ENCODE measurements around the gene CNIH3. TPM values are rescaled to one million over a fixed set of nuclear protein-coding genes. Genes with fewer than 3 reads are reported as not detected.

The CNIH3 gene
- total RNA-seq, 4 donors from 2014 or later = 0.68 to 1.1 TPM; not detected in 2

GRCh38 chr1:224720216-224720615 lies 104.1 kb downstream of the CNIH3 start:
- H3K27ac ChIP-seq = no peak overlapping the region
- TF ChIP-seq, protein P1, sequence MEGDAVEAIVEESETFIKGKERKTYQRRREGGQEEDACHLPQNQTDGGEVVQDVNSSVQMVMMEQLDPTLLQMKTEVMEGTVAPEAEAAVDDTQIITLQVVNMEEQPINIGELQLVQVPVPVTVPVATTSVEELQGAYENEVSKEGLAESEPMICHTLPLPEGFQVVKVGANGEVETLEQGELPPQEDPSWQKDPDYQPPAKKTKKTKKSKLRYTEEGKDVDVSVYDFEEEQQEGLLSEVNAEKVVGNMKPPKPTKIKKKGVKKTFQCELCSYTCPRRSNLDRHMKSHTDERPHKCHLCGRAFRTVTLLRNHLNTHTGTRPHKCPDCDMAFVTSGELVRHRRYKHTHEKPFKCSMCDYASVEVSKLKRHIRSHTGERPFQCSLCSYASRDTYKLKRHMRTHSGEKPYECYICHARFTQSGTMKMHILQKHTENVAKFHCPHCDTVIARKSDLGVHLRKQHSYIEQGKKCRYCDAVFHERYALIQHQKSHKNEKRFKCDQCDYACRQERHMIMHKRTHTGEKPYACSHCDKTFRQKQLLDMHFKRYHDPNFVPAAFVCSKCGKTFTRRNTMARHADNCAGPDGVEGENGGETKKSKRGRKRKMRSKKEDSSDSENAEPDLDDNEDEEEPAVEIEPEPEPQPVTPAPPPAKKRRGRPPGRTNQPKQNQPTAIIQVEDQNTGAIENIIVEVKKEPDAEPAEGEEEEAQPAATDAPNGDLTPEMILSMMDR (IDR thresholded peaks at IDR 0.05) = no peak
- TF ChIP-seq EP300 (IDR thresholded peaks at IDR 0.05; ENCODE audit: low read depth) = no peak
- no peak for TF ChIP-seq POLR2AphosphoS5 (IDR thresholded peaks at IDR 0.05)
- TF ChIP-seq POLR2A (IDR thresholded peaks at IDR 0.05) = no peak
- no peak overlapping the region for H3K4me3 ChIP-seq
- in situ Hi-C loops (cut with MboI; ENCODE audit: low pct_ligation_motif_present in 1 of 4, low pct_unique_long_range_greater_than_20kb in 1 of 4, low sequenced_read_pairs in 3 of 4) = loop anchor here in 1 of 4 donors (25.0 kb wide), 1 partner anchor 92 kb away; no protein-coding TSS in a partner anchor
- H3K36me3 ChIP-seq = no peaks in the 10 kb centered on the region
- no peak for DNase-seq
- intact Hi-C loops (cut with DNase I; ENCODE audit: low total_unique reads) = no loop called here
- no peaks in the 10 kb centered on the region for H3K27me3 ChIP-seq
- WGBS, 2 donors (ENCODE audit: low coverage in 1 of 2) = 63 to 70% methylated on average over 2 to 5 of the region's 5 CpGs
- no peaks in the 10 kb centered on the region for H3K4me1 ChIP-seq
- H3K9me3 ChIP-seq = no peaks in the 10 kb centered on the region

- TF ChIP-seq POLR2AphosphoS5 (IDR thresholded peaks at IDR 0.05) (no peak), EP300 (IDR thresholded peaks at IDR 0.05; ENCODE audit: low read depth) (no peak), POLR2A (IDR thresholded peaks at IDR 0.05) (no peak)
- TF ChIP-seq, protein P1 (IDR thresholded peaks at IDR 0.05) = no peak
- Histone ChIP-seq H3K4me1 (no peaks in the 10 kb centered on the region), H3K9me3 (no peaks in the 10 kb centered on the region), H3K27ac (no peak overlapping the region), H3K4me3 (no peak overlapping the region), H3K36me3 (no peaks in the 10 kb centered on the region), H3K27me3 (no peaks in the 10 kb centered on the region)
- 81 to 88% methylated on average over 3 to 7 of the region's 7 CpGs for WGBS, 2 donors (ENCODE audit: low coverage in 1 of 2)
- in situ Hi-C loops (cut with MboI; ENCODE audit: low pct_ligation_motif_present in 1 of 4, low pct_unique_long_range_greater_than_20kb in 1 of 4, low sequenced_read_pairs in 3 of 4) = loop anchor here in 1 of 4 donors (25.0 kb wide), 1 partner anchor 91 kb away; no protein-coding TSS in a partner anchor
- DNase-seq = no peak
- intact Hi-C loops (cut with DNase I; ENCODE audit: low total_unique reads) = no loop called here
These were observed 104.9 kb downstream of the CNIH3 start for GRCh38 chr1:224721000-224721399.

GRCh38 chr1:224722838-224723237 lies 106.7 kb downstream of the CNIH3 start:
- WGBS, 2 donors (ENCODE audit: low coverage in 1 of 2) = 64% methylated on average over 8 of the region's 8 CpGs; no CpG with 5 or more reads in 1 of the 2 donors
- in situ Hi-C loops (cut with MboI; ENCODE audit: low pct_ligation_motif_present in 1 of 4, low pct_unique_long_range_greater_than_20kb in 1 of 4, low sequenced_read_pairs in 3 of 4) = loop anchor here in 1 of 4 donors (25.0 kb wide), 1 partner anchor 89 kb away; no protein-coding TSS in a partner anchor
- Histone ChIP-seq H3K27ac (no peak overlapping the region), H3K27me3 (no peaks in the 10 kb centered on the region), H3K4me1 (no peaks in the 10 kb centered on the region), H3K9me3 (no peaks in the 10 kb centered on the region), H3K36me3 (no peaks in the 10 kb centered on the region), H3K4me3 (no peak overlapping the region)
- no peak for DNase-seq
- no peak for TF ChIP-seq EP300 (IDR thresholded peaks at IDR 0.05; ENCODE audit: low read depth)
- TF ChIP-seq, protein P1 (IDR thresholded peaks at IDR 0.05) = no peak
- TF ChIP-seq POLR2A (IDR thresholded peaks at IDR 0.05) = no peak
- no peak for TF ChIP-seq POLR2AphosphoS5 (IDR thresholded peaks at IDR 0.05)
- intact Hi-C loops (cut with DNase I; ENCODE audit: low total_unique reads) = no loop called here

GRCh38 chr1:224724566-224724965 lies 108.4 kb downstream of the CNIH3 start:
- Histone ChIP-seq H3K27me3 (no peaks in the 10 kb centered on the region), H3K36me3 (no peaks in the 10 kb centered on the region), H3K4me1 (no peaks in the 10 kb centered on the region), H3K4me3 (no peak overlapping the region), H3K9me3 (no peaks in the 10 kb centered on the region), H3K27ac (no peak overlapping the region)
- WGBS, 2 donors (ENCODE audit: low coverage in 1 of 2) = 88 to 94% methylated on average over 2 of the region's 2 CpGs
- TF ChIP-seq POLR2AphosphoS5 (IDR thresholded peaks at IDR 0.05) = no peak
- no peak for TF ChIP-seq POLR2A (IDR thresholded peaks at IDR 0.05)
- TF ChIP-seq EP300 (IDR thresholded peaks at IDR 0.05; ENCODE audit: low read depth) = no peak
- DNase-seq = no peak
- intact Hi-C loops (cut with DNase I; ENCODE audit: low total_unique reads) = no loop called here
- in situ Hi-C loops (cut with MboI; ENCODE audit: low pct_ligation_motif_present in 1 of 4, low pct_unique_long_range_greater_than_20kb in 1 of 4, low sequenced_read_pairs in 3 of 4) = loop anchor here in 1 of 4 donors (25.0 kb wide), 1 partner anchor 88 kb away; no protein-coding TSS in a partner anchor
